Measurements from ENCODE around the gene CD48. TPM values are rescaled to one million over a fixed set of nuclear protein-coding genes. Genes with fewer than 3 reads are reported as not detected.

The CD48 gene
- total and polyA plus RNA-seq, 2 of the 4 experiments (the other 2 are of a cell fraction) = not detected

DNA sequence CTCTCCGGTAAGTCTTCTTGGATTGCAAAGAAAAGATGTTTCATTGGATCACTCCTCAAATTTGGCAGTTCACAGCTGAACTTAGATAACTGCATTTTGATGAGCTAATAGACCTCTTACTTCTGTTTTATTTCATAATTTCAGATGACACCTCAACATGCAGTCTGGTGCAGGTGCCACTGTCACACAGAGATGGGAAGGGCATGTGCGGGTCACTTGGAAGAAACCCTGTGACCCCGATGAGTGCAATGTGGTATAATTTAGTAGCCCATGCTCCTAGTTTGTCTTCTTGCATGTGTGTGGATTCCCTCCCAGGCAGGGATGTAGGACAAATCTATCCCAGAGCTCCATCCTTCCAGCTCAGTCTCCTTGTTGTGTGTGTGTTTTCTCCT, 64.3 kb downstream of the CD48 start:
- in situ Hi-C loops (cut with MboI; ENCODE audit: low sequenced_read_pairs) (no loop called here), dilution Hi-C loops (cut with HindIII; ENCODE audit: low sequenced_read_pairs, unreplicated experiment) (no loop called here), intact Hi-C loops (cut with micrococcal nuclease) (no loop called here)
- Histone ChIP-seq H2AK5ac (ENCODE audit: low read depth, low read length) (no peak overlapping the region), H3K9me1 (ENCODE audit: insufficient read depth, low read length) (no peaks in the 10 kb centered on the region), H3K4me2 (ENCODE audit: low read depth, low read length) (no peak overlapping the region), H4K91ac (ENCODE audit: insufficient read depth, low read depth, low read length) (no peak overlapping the region), H3K36me3 (ENCODE audit: control insufficient read depth, insufficient read depth, low read length) (no peaks in the 10 kb centered on the region), H3K4me3 (ENCODE audit: insufficient read depth, low read depth, low read length) (no peak overlapping the region), H4K5ac (ENCODE audit: low read depth, low read length) (no peak overlapping the region), H2BK120ac (ENCODE audit: low read depth, low read length) (no peak overlapping the region), H3K27me3 (ENCODE audit: control insufficient read depth, insufficient read depth, low read length) (no peaks in the 10 kb centered on the region; the same call in 1 of the 2 replicates), H3K23ac (ENCODE audit: low read depth, low read length) (no peak overlapping the region), H2BK20ac (ENCODE audit: low read depth, low read length) (no peak overlapping the region), H3K79me1 (ENCODE audit: low read depth in 1 of 2, low read length in 2 of 2) (no peaks in the 10 kb centered on the region), H3K14ac (replicated peaks; ENCODE audit: low read depth, low read length) (no peak overlapping the region), H3K56ac (ENCODE audit: extremely low read depth, insufficient read depth, low read length) (no peak overlapping the region), H4K20me1 (ENCODE audit: insufficient read depth, low read length) (no peaks in the 10 kb centered on the region), H3K9me3 (ENCODE audit: control insufficient read depth, insufficient read depth, low read length) (no peaks in the 10 kb centered on the region), H4K8ac (ENCODE audit: low read depth in 2 of 2, low read length in 2 of 2) (no peak overlapping the region), H3K4me1 (ENCODE audit: control insufficient read depth, insufficient read depth, low read length) (no peaks in the 10 kb centered on the region), H3K27ac (ENCODE audit: insufficient read depth, low read length) (no peak overlapping the region), H3K9ac (ENCODE audit: low read depth, low read length) (no peak overlapping the region), H3K4ac (ENCODE audit: low read depth, low read length) (no peak overlapping the region), H2AFZ (replicated peaks; ENCODE audit: low read length, poor library complexity) (no peak overlapping the region), H3K18ac (ENCODE audit: low read depth, low read length) (no peak overlapping the region), H2BK15ac (ENCODE audit: low read depth, low read length) (no peak overlapping the region), H2AK9ac (replicated peaks; ENCODE audit: low read depth, low read length, poor library complexity) (no peak overlapping the region), H2BK5ac (ENCODE audit: low read depth, low read length, poor library complexity, severe bottlenecking) (no peak overlapping the region)
- DNase-seq (no peak), ATAC-seq (ENCODE audit: low read depth) (no peak)
- ChIA-PET POLR2A (ENCODE audit: unreplicated experiment) (no interaction called here), CTCF (no interaction called here)
- TF ChIP-seq RAD21 (IDR thresholded peaks at IDR 0.05; ENCODE audit: low read length) = no peak
- TF ChIP-seq RFX5 (IDR thresholded peaks at IDR 0.05; ENCODE audit: low read depth, low read length) = no peak
- TF ChIP-seq, protein P1, sequence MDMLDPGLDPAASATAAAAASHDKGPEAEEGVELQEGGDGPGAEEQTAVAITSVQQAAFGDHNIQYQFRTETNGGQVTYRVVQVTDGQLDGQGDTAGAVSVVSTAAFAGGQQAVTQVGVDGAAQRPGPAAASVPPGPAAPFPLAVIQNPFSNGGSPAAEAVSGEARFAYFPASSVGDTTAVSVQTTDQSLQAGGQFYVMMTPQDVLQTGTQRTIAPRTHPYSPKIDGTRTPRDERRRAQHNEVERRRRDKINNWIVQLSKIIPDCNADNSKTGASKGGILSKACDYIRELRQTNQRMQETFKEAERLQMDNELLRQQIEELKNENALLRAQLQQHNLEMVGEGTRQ (IDR thresholded peaks at IDR 0.05; ENCODE audit: low read depth, low read length) = no peak
- no peak for TF ChIP-seq RCOR1 (IDR thresholded peaks at IDR 0.05; ENCODE audit: insufficient replicate concordance, low read length)
- TF ChIP-seq POLR2A (IDR thresholded peaks at IDR 0.05; ENCODE audit: low read depth, low read length) = no peak
- TF ChIP-seq ELK1 (IDR thresholded peaks at IDR 0.05; ENCODE audit: borderline replicate concordance, low read depth, low read length) = no peak
- TF ChIP-seq MXI1 (IDR thresholded peaks at IDR 0.05; ENCODE audit: borderline replicate concordance, low read depth, low read length) = no peak
- TF ChIP-seq SMC3 (IDR thresholded peaks at IDR 0.05; ENCODE audit: low read depth, low read length) = no peak
- TF ChIP-seq MAFK (IDR thresholded peaks at IDR 0.05; ENCODE audit: low read depth, low read length) = no peak
- TF ChIP-seq, protein P2, sequence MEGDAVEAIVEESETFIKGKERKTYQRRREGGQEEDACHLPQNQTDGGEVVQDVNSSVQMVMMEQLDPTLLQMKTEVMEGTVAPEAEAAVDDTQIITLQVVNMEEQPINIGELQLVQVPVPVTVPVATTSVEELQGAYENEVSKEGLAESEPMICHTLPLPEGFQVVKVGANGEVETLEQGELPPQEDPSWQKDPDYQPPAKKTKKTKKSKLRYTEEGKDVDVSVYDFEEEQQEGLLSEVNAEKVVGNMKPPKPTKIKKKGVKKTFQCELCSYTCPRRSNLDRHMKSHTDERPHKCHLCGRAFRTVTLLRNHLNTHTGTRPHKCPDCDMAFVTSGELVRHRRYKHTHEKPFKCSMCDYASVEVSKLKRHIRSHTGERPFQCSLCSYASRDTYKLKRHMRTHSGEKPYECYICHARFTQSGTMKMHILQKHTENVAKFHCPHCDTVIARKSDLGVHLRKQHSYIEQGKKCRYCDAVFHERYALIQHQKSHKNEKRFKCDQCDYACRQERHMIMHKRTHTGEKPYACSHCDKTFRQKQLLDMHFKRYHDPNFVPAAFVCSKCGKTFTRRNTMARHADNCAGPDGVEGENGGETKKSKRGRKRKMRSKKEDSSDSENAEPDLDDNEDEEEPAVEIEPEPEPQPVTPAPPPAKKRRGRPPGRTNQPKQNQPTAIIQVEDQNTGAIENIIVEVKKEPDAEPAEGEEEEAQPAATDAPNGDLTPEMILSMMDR (conservative IDR thresholded peaks at IDR 0.05; ENCODE audit: low read depth, low read length) = no peak
- TF ChIP-seq CEBPB (IDR thresholded peaks at IDR 0.05; ENCODE audit: low read depth, low read length) = no peak
- TF ChIP-seq NFE2L2 (IDR thresholded peaks at IDR 0.05; ENCODE audit: low read depth, low read length) = no peak
- no peak for TF ChIP-seq BHLHE40 (IDR thresholded peaks at IDR 0.05; ENCODE audit: low read depth, low read length)
- no peak for TF ChIP-seq MAZ (IDR thresholded peaks at IDR 0.05; ENCODE audit: borderline replicate concordance, low read depth, low read length)
- TF ChIP-seq FOS (IDR thresholded peaks at IDR 0.05; ENCODE audit: low read depth, low read length) = no peak
- TF ChIP-seq CHD1 (IDR thresholded peaks at IDR 0.05; ENCODE audit: low read depth, low read length) = no peak
- WGBS, 2 experiments (ENCODE audit: extremely low coverage in 2 of 2, insufficient read length in 1 of 2) = no CpG with 5 or more reads among the region's 3 CpGs
- BruUV-seq (replicated peaks) = no TSS peak
